ENCODE measurements around the gene PLCH2.

Gene PLCH2

DNA sequence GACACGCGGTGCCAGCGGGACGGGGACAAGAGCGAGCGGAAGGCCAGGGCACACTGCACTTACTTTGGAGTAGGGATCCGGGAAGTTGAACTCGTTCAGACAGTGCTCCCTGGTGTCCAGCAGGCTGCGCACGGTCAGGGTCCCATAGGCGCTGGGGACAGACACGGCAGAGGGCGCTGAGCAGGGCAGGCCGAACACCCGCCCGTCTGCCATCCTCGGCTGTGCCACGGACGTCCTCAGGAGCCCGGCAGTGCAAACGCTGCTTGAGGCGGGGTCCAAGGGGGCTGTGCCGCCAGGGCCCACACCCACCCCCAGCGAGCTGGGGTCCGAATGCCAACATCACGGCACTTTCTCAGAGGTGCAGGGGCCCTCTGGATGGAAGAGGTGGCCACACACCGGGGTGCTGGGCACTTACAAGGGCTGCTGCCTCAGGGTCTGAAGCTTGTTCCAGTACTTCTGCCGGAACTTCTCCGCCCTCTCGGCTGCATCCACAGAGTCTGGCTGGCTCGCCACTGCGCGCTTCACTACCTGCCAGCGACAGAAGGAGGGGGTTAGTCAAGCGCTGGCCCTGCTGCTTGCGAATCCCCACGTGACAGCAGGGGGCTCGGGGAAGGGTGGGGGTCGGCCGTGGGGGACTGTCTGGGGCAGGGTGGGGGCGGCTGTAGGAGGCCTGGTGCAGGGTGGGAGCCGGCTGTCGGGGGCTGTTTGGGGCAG is 38.0 kb downstream of the PLCH2 start:
- no peak for DNase-seq (ENCODE audit: low read depth, low spot score)

GRCh38 chr1:2514863-2515762 is 39.0 kb downstream of the PLCH2 start:
- DNase-seq (ENCODE audit: low read depth, low spot score) = no peak

- DNase-seq (ENCODE audit: low read depth, low spot score) = no peak
Observed at GRCh38 chr1:2515763-2516080, 39.6 kb downstream of the PLCH2 start.

DNA sequence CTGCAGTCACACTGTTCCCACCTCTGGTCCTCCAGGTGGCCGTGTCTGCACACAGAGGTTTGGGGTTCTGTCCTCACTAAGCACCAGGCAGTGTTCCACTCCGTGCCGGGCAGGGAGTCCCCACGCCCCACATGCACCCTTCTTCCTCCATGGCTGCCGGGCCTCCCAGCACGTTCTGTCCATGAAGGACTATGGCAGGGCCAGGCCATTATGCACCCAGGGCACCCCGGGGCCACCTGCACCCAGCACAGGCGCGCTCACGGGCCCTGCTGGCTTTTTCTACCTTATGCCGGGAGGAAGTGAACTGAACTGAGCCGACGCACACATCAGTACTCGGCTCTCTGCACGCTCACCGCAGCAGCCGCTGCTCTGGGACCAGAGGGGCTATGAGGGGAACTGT is 40.0 kb downstream of the PLCH2 start:
- DNase-seq (ENCODE audit: low read depth, low spot score) = no peak

- DNase-seq (ENCODE audit: low read depth, low spot score) = no peak
Observed at GRCh38 chr1:2516946-2517345, 40.9 kb downstream of the PLCH2 start.

DNA sequence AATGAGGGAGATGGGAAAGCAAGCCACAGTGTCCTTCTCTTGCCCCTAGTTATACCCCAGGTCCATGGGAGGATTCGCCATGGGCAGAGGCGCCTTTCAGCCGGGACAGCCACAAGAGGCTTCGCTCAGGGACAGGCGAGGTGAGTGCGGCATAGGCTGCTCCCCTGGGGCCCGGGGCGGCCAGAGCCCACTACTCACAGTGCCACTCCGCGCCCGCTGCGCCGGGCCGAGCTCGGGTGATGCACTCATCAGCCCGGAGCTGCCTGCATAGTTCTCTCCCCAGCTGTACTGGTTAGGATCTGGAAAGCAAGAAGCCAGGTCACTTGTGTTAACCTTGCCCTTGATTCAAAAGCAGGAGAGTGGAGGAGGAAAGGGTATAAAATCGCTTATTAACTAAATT is 41.9 kb downstream of the PLCH2 start:
- no peak for DNase-seq (ENCODE audit: low read depth, low spot score)

DNA sequence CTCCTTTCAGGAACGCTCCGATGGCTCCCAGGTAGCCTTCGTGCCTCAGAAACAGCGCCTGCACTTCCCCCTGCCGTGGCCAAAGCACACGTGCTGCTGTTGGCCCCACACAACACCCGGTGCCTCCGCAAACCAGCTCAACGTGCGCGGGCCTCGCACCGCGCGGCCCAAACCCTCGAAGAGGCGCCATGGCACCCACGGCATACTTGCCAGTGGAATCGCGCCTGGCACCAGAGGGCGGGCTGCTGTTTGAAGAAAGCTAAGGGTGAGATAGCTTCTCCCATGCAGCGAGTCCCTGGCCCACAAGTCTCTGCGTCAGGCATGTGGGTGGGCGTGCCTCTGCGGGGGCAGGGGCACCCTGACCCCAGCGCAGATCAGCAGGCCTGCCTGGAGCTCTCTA is 42.4 kb downstream of the PLCH2 start:
- DNase-seq (ENCODE audit: low read depth, low spot score) = no peak

- DNase-seq (ENCODE audit: low read depth, low spot score) = no peak
Observed at GRCh38 chr1:2519029-2519685, 43.1 kb downstream of the PLCH2 start.

DNA sequence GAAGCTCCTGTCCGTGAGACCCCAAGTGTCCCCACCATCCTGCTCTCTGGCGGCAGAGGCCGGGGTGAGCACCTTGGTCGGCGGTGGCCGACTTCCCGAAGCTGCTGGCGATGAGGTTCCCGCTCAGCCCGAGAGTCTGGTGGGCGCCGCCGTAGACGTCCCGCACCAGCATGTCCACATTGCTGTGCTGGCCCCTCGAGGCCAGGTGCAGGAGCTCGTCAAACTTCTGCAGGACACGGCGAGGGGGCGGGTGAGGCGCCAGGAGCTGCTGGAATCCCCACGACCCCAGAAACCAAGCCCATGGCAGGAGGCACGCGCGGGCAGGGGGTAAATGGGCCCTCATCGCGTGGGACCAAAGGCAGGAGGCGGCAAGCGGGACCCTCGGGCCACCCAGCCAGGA is 43.6 kb downstream of the PLCH2 start:
- no peak for DNase-seq (ENCODE audit: low read depth, low spot score)

GRCh38 chr1:2520206-2520605 is 44.1 kb downstream of the PLCH2 start:
- DNase-seq (ENCODE audit: low read depth, low spot score) = no peak

DNA sequence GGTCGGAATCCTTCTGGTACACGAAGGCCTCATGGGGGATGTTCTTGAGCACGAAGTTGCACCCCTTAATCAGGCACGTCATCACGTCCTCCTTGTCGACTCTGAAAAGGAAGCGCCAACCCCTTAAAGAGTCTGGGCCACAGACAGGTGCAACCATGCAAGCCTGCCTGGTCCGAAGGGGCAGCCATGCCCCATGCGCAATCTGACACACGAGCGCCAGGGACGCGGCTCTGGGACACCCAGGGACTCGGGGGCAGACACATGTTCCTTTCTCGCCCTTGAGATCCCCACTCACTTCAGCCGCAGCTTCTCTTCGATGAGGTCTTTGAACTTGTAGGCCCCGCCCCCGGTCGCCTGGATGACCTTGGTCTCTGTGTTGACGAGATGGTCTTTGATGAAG is 44.7 kb downstream of the PLCH2 start:
- no peak for DNase-seq (ENCODE audit: low read depth, low spot score)

- DNase-seq (ENCODE audit: low read depth, low spot score) = no peak
Observed at GRCh38 chr1:2522230-2522629, 46.1 kb downstream of the PLCH2 start.

- no peak for DNase-seq (ENCODE audit: low read depth, low spot score)
Observed at GRCh38 chr1:2523191-2523890, 47.3 kb downstream of the PLCH2 start.

DNA sequence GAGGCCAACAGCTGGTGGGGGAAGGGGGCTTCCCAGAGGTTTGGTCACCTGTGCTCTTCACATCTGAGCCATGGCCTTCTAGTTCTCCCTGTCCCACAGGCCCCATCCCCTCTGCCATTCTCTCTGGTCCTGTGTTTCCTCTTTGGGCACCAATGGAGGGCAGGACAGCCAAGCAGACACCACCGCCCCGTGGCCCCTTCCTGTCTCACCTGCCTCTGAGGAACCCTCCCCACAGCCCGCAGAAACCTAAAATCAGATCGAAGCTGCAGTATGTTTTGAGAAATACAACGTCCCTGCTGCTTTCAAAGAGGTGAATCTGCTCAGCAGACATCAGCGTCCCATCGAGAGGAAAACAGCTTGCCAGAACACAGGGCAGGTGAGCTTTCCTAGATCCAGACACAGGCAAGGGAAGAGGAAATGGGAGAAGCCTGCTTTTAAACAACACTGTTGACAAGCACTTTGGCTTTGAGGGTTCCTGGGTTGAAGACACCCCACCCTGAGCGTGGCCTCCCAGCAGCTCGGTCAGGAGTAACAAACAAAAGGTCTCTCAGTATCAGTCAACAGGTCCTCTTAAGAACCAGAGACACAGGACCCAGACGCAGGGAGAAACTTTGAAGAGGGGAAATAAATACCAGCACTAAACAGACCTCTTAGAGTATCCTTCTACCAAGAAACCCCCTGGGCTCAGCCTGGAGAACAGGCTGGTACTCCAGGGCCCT is 48.0 kb downstream of the PLCH2 start:
- no peak for DNase-seq (ENCODE audit: low read depth, low spot score)

DNA sequence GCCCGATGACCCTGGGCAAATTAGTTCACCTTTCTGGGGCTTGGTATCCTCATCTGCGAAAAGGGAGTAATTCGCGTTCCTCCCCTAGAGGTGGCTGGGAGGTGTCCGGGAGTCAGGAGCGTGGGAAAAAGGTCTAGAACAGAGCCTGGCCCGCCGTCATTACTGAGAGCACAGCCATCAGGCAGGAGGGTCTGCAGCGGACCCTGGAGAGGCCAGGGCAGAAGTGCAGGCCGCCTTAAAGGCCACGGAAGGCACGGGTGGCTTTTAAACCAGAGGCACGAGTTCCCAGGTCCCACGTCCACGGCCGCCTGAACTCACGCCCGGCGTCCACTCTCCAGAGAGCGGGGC is 49.5 kb downstream of the PLCH2 start:
- peak; percentile 44 for DNase-seq (ENCODE audit: low read depth, low spot score)

DNA sequence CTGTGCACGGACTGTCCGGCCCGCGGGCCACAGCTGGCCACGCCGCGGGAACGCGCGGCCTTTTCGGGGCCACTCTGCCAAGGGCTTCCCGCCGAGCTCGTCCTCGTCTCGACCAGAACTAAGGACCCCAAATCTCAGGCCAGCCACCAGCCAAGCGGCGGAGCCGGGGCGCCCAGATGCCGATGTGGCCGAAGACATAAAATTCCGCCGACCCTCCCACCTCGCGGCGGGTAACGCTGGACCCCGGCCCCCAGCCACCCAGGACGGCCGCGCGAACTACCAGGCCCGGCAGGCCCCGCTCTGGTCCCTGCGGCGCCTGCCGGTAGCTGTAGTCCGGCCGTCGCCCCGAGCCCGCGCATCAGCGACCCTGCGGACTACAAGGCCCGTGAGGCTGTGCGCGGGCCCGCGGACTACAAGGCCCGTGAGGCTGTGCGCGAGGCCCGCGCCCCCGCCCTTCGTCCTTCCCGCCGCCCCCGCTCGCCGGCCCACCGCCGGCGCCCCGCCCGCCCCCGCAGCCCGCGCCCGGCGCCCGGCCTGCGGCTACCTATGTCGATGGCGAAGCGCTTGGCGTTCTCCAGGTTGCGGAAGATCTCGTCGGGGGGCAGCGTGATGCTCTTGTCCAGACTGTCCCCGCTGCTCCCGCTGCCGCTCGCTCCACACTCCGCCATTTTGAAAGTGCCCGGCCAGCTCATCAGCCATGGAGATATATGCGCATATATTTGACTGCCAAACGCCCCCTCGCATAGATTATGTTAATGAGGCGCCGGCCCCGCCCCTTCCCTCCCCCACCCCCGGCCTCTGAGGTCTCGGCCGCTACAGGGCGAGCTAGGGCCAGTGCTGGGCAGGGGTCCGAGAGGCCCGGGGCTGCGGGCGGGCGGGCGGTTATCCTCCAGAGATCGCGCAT is 50.1 kb downstream of the PLCH2 start, which contains the start of gene PANK4:
PANK4 (minus strand) TSS at position 677 of the 904 bp plus-strand sequence; CDS start at position 668, 9 bp downstream.
- DNase-seq (ENCODE audit: low read depth, low spot score) = peak; percentile 89

- peak; percentile 62 for DNase-seq (ENCODE audit: low read depth, low spot score)
Observed at GRCh38 chr1:2526824-2527555, 50.9 kb downstream of the PLCH2 start.

- no peak for DNase-seq (ENCODE audit: low read depth, low spot score)
Observed at GRCh38 chr1:2527556-2527860, 51.4 kb downstream of the PLCH2 start.

DNA sequence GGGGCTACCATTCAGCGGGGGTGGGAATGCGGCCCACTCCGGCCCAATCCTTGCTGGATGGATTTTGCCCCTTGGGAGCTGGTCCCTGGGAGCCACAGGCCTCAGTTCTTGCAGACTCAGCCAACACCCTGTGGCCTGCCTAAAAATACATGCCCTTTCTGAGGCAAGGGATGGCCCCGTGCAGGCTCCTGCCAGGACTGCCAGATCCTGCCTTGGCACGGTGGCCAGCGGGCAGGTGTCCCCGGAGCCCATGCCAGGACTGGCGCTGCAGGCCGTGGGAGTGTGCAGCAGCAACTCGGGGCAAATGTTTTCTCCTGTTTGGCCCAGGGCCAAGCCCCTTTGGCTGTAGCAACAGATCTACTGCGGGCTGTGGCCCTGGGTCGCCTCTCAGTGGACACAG is 51.9 kb downstream of the PLCH2 start:
- no peak for DNase-seq (ENCODE audit: low read depth, low spot score)

GRCh38 chr1:2528611-2528965 is 52.5 kb downstream of the PLCH2 start:
- no peak for DNase-seq (ENCODE audit: low read depth, low spot score)
